HepG2 (cell line): ENCODE results near the gene PAXIP1. TPM values are rescaled to one million over a fixed set of nuclear protein-coding genes. Genes with fewer than 3 reads are reported as not detected.

Source experiments
- ATF2 ChIP-seq: sonication (generic); formaldehyde crosslinking; IDR thresholded peaks from 2 replicates; pipeline ENCODE4 v1.4.0; 2020; ENCODE audit warnings: missing genetic modification reagents
- CAMTA2 ChIP-seq: sonication (generic); formaldehyde crosslinking; IDR thresholded peaks from 2 replicates; pipeline ENCODE4 v1.4.0; 2020; ENCODE audit warnings: mild to moderate bottlenecking, missing genetic modification reagents, borderline replicate concordance
- CERS6 ChIP-seq: sonication (generic); formaldehyde crosslinking; IDR thresholded peaks from 2 replicates; pipeline ENCODE4 v1.5.0; 2020; ENCODE audit warnings: missing genetic modification reagents
- ERF ChIP-seq: IDR thresholded peaks from 2 replicates; pipeline ENCODE4 v1.6.1; 2018; ENCODE audit warnings: missing biosample characterization, missing genetic modification reagents
- FLYWCH1 ChIP-seq: sonication (generic); formaldehyde crosslinking; IDR thresholded peaks from 2 replicates; pipeline ENCODE4 v1.8.1; 2023; ENCODE audit warnings: mild to moderate bottlenecking, missing genetic modification reagents
- FOXA3 ChIP-seq: IDR thresholded peaks from 2 replicates; pipeline ENCODE4 v1.6.1; 2016; ENCODE audit warnings: missing genetic modification reagents, missing compliant biosample characterization
- FOXM1 ChIP-seq: sonication (generic); formaldehyde crosslinking; IDR thresholded peaks from 2 replicates; pipeline ENCODE4 v1.5.0; 2020; ENCODE audit warnings: missing genetic modification reagents
- HNRNPL ChIP-seq: fragments of 200-400 bp; formaldehyde crosslinking; IDR thresholded peaks from 2 replicates; pipeline ENCODE4 v1.6.1; 2017; ENCODE audit warnings: mild to moderate bottlenecking, low read depth, low read length
- IRF9 ChIP-seq: sonication (generic); formaldehyde crosslinking; IDR thresholded peaks from 2 replicates; pipeline ENCODE4 v1.8.0; 2022; ENCODE audit warnings: missing genetic modification reagents, mild to moderate bottlenecking, borderline replicate concordance
- KAT8 ChIP-seq: IDR thresholded peaks from 2 replicates; pipeline ENCODE4 v1.6.1; 2016; ENCODE audit warnings: missing genetic modification reagents, missing compliant biosample characterization
- NONO ChIP-seq, 2 experiments: fragments of 450-650 bp in 1 of 2; sonication (generic) in 1 of 2; formaldehyde crosslinking in 1 of 2; IDR thresholded peaks in 1 of 2; conservative IDR thresholded peaks in 1 of 2; 2 replicates each; pipeline versions ENCODE4 v1.6.1 to v1.8.0; 2017 to 2022; ENCODE audit warnings: mild to moderate bottlenecking in 1 of 2, missing genetic modification reagents in 1 of 2, moderate library complexity in 1 of 2
- POLR2AphosphoS5 ChIP-seq: IDR thresholded peaks from 2 replicates; pipeline ENCODE4 v1.6.1; 2012; ENCODE audit warnings: low read depth, low read length
- ZBTB26 ChIP-seq: IDR thresholded peaks from 2 replicates; pipeline ENCODE4 v1.6.1; 2016; ENCODE audit warnings: missing compliant biosample characterization, missing genetic modification reagents, borderline replicate concordance
- ZNF318 ChIP-seq: sonication (generic); formaldehyde crosslinking; IDR thresholded peaks from 2 replicates; pipeline ENCODE4 v1.4.0; 2020; ENCODE audit warnings: mild to moderate bottlenecking, missing genetic modification reagents
- ZNF333 ChIP-seq: sonication (generic); formaldehyde crosslinking; IDR thresholded peaks from 2 replicates; pipeline ENCODE4 v1.4.0; 2020; ENCODE audit warnings: mild to moderate bottlenecking, missing genetic modification reagents, borderline replicate concordance
- polyA plus RNA-seq, 8 experiments: library from polyadenylated mRNA; depleted of rRNA in 3 of 8; stranded (reverse) in 7 of 8; unstranded in 1 of 8; fragments of >200 nt; fragmentation: Illumina TruSeq in 4 of 8; extraction: Trizol in 4 of 8; gene quantifications; 2 replicates each; pipeline versions ENCODE4 v1.2.1 to v1.2.3, GENCODE V29; 2011 to 2016; ENCODE audit warnings: low read depth in 4 of 8, missing spikeins in 1 of 8, mixed read lengths in 1 of 8; ENCODE audit not compliant: insufficient read depth in 1 of 8
- total RNA-seq, 5 experiments: library from RNA; depleted of rRNA; stranded (reverse); fragments of >200 nt; fragmentation: Illumina TruSeq; extraction: Trizol; gene quantifications; 2 replicates each; pipeline ENCODE4 v1.2.3, GENCODE V29; 2016; ENCODE audit warnings: low read depth in 1 of 5

PAXIP1 gene
- total and polyA plus RNA-seq, 2 of the 13 experiments (the other 11 are each of a cell fraction or from before 2014, with no cell fraction given), result 11.6 to 16.2 TPM

GRCh38 chr7:155003376-155004214 lies 671 bp upstream of the PAXIP1 start (continued):
- TF ChIP-seq ATF2 (CRISPR knock-in tag) (0 out of 2 replicates have a peak, but pooled peaks have one; percentile 7), CAMTA2 (no peak), CERS6 (CRISPR knock-in tag) (no peak), IRF9 (CRISPR knock-in tag) (peak; percentile 54; the same call in 1 of the 2 replicates), ERF (no peak; the same call in 1 of the 2 replicates), POLR2AphosphoS5 (peak; percentile 71; the same call in 1 of the 2 replicates), FOXA3 (no peak), FLYWCH1 (CRISPR knock-in tag) (no peak), ZNF318 (CRISPR knock-in tag) (peak; percentile 82; the same call in 1 of the 2 replicates), KAT8 (CRISPR knock-in tag) (peak; percentile 77), HNRNPL (no peak), ZBTB26 (CRISPR knock-in tag) (peak; percentile 21; the same call in 1 of the 2 replicates), FOXM1 (CRISPR knock-in tag) (no peak), ZNF333 (peak; percentile 92; the same call in 1 of the 2 replicates), NONO (IDR thresholded peaks at IDR 0.05) (no peak), NONO (CRISPR knock-in tag; conservative IDR thresholded peaks at IDR 0.05) (peak; percentile 79)
